Forelimb muscle (tissue), 1 donor: ENCODE data around the gene ZNF324. TPM values are rescaled to one million over a fixed set of nuclear protein-coding genes. Genes with fewer than 3 reads are reported as not detected.
A peak's percentile ranks its signal among the peaks of the same experiment; 100 is the strongest.
"Not testable (repeated sequence)": the region's sequence is repeated elsewhere in the genome, so short reads cannot be mapped to it uniquely, and the experiment has no call there.

Experiments
- DNase-seq: peaks from one replicate; pipeline ENCODE4 v3.0.0-alpha.2; 2013; ENCODE audit warnings: low read depth
- polyA plus RNA-seq: library from polyadenylated mRNA; unstranded; fragments of 120-200 nt; gene quantifications from one replicate; pipeline ENCODE4 v1.2.1, GENCODE V29; 2013; ENCODE audit not compliant: insufficient read length

Gene ZNF324
- polyA plus RNA-seq: 5.2 TPM

DNA sequence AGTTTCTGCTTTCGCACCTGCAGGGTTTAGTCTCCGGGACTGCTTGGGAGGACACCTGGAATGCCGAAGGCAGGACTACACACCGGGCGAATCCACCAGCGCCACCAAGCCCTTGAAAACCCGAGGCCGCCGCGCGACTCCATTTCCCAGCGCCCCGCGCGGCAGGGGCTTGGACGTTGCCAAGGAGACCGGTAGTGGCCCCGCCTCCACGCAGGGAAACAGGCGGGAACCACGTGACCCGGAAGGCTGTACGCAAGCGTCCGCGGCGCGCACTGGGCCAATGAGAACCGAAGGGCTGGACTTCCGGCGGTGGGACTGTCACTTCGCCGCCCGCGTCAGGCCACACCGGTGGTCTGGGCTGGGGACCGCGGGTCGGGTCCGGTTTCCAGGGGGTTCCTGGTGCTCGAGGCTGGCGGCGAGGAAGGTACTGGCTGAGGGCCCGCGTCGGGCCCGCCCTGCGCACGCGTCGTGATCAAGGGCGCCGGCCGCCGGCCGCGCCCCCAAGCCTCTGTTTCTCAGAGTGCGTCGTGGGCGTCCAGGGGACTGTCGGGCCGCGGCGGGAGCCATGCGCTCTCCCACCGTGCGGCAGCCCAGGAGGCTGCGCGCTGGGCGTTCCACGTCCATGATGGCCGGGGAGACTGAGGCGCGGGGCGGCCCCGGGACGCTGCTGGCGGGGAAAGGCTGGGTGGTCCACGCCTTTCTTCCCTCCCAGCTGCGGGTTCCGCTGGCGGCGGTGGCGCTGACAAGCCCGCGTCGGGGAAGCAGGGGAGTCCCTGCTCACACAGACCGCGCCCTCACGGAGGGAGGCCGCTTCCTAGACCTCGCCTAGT, at the start of gene ZNF324:
TSS of gene ZNF324 (plus strand) at position 321 of the 830 bp plus-strand sequence. CDS start 2,106 bp downstream, outside the sequence.
- DNase-seq: peak; percentile 93

GRCh38 chr19:58428617-58429016, 38.3 kb upstream of the ZNF324 start:
- DNase-seq: no peak

DNA sequence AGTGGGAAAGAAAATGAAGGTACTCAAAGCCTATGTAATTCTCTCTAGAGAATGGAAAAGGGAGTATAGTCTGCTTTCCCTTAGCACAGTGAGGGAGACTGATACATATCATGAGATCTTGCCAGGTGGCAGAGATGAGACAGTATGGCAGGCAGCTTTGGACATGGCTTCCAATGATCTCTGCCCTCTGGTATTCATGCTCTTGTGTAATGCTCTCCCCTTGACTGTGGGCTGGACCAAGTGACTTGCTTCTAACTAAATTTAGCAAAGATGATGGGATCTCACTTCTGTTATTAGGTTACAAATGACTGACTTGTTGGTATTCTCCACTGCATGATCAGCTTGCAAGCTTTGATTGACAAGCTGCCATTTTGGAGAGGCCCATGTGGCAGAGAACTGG, 37.1 kb upstream of the ZNF324 start:
- DNase-seq: no peak

DNA sequence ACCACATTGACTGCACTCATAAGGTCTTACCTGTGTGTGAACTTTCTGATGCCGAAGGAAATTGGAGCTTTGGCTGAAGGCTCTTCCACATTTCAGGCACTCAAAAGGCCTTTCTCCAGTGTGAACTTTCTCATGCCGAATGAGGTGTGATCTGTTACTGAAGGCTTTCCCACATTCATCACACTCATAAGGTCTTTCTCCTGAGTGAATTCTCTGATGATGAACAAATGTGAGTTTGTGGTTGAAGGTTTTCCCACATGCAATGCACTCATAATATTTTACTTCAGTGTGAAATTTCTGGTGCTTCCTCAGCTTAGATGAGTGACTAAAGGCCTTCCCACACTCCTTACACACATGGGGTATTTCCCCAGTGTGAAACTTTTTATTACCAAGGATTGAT, 32.7 kb upstream of the ZNF324 start:
- no peak for DNase-seq

DNA sequence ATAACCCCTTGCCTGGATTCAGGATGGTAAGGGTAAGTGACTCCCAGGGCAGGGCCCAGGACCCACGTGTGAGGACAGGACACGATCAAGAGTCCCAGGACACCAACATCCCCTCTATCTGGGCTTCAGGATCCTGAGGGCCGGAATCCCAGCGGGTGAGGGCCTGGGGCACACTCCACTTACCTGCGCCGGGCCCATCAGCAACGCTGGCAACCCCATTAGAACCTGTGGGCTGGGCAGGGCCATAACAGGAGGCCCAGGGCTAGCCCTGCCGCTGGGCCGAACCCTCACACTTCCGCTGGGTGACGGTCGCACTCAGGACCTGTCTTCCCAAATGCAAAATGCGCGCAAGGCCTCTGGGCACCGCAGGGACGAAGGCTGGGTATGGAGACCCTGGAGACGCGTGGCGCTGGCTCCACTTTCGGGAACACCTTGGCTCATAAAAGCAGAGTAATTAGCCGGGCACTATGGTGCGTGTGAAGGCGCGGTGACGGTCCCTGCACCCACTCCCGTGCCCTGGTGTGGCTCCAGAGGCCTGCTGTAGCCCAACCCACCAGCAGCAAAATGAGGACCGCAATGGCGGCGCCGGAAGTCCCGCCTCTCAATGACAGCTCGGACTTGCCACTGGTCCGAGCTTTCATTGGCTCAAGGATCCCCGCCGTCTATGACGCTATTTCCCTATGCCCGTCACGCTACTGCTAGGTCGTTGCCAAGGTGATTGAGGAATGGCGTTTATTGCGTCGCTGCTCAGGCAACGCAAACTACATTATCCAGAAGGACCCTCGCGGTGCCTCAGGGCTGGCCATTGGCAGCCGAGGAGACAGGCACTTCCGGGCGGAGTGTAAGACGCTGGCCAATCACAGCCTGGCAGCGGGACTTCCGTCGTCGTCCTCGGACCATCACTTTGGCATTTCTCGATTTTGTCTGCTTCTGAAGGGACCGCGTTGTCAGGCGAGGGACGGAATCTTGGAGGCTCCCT, 27.0 kb upstream of the ZNF324 start, which contains the start of gene ZNF132:
TSS of gene ZNF132 (minus strand) at position 578 of the 979 bp plus-strand sequence. CDS start at position 246, 332 bp downstream.
- DNase-seq: peak; percentile 99

- no peak for DNase-seq
Measured at GRCh38 chr19:58440556-58440955, 26.3 kb upstream of the ZNF324 start.

DNA sequence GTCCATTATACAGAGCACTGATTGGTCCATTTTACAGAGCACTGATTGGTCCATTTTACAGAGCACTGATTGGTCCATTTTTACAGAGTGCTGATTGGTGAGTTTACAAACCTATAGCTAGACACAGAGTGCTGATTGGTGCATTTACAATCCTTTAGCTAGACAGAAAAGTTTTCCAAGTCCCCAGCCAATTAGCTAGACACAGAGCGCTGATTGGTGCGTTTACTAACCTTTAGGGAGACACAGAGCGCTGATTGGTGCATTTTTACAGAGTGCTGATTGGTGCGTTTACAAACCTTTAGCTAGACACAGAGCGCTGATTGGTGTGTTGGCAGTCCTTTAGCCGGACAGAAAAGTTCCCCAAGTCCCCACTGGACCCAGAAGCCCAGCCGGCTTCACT, 23.9 kb upstream of the ZNF324 start:
- DNase-seq: not testable (repeated sequence)

DNA sequence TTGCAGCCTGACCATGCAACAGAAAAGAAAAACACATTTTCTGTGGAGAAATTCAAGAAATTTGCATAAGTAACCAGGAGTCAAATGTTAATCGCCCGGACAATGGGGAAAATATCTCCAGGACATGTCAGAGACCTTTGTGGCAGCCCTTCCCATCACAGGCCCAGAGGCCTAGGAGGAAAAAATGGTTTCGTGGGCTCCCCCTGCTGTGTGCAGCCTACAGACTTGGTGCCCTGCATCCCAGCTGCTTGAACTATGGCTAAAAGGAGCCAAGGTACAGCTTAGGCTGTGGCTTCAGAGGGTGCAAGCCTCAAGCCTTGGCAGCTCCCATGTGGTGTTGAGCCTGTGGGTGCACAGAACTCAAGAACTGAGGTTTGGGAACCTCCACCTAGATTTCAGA, 18.0 kb upstream of the ZNF324 start:
- DNase-seq: not testable (repeated sequence)

- not testable (repeated sequence) for DNase-seq
Measured at GRCh38 chr19:58449980-58450379, 16.9 kb upstream of the ZNF324 start.

GRCh38 chr19:58450856-58451357, 16.0 kb upstream of the ZNF324 start:
- DNase-seq: no peak

DNA sequence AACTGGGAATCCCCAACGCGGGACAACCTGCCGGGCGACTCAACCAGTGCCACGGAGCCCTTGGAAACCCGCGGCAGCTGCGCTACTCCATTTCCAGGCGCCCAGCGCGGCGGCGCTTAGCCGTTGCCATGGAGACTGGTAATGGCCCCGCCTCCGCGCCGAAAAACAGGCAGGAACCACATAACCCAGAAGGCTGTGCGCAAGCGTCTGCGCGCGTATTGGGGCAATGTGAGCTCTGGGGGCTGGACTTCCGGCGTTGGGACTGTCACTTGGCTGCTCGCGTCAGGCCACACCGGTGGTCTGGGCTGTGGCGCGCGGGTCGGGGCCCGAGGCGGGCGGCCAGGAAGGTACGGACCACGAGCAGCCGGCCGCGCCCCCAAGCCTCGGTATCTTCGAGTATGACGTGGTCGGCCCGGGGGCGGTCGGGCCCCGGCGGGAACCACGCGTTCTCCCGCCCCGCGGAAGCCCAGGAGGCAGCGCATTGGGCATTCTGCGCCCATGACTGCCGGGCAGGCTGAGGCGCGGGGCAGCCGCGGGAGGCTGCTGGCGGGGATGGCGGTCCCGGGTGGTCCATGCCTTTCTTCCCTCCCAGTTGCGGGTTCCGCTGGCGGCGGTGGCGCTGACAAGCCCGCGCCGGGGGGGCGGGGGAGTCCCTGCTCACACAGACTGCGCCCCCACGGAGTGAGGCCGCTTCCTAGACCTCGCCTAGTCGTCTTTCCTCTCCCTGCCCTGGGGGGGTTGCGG, 15.3 kb upstream of the ZNF324 start, which contains the start of gene ZNF324B:
TSS of gene ZNF324B (plus strand) at position 265 of the 744 bp plus-strand sequence. CDS start 2,080 bp downstream, outside the sequence.
- peak; percentile 91 for DNase-seq

- no peak for DNase-seq
Measured at GRCh38 chr19:58453743-58454142, 13.1 kb upstream of the ZNF324 start.

DNA sequence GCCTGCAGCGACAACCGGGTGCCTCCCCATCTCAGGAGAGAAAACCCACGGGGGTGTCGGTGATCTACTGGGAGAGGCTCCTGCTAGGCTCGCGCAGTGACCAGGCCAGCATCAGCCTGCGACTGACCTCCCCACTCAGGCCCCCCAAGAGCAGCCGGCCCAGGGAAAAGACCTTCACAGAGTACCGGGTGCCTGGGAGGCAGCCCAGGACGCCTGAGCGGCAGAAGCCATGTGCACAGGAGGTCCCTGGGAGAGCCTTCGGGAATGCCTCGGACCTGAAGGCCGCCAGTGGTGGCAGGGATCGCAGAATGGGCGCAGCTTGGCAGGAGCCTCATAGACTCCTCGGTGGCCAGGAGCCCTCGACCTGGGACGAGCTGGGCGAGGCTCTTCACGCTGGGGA, 11.6 kb upstream of the ZNF324 start:
- no peak for DNase-seq

GRCh38 chr19:58456111-58456510, 10.8 kb upstream of the ZNF324 start:
- no peak for DNase-seq

GRCh38 chr19:58460039-58460438, 6.8 kb upstream of the ZNF324 start:
- no peak for DNase-seq

- DNase-seq: no peak
Measured at GRCh38 chr19:58466089-58466759, 656 bp upstream of the ZNF324 start.

GRCh38 chr19:58468216-58468839, 1.4 kb downstream of the ZNF324 start:
- DNase-seq: no peak

DNA sequence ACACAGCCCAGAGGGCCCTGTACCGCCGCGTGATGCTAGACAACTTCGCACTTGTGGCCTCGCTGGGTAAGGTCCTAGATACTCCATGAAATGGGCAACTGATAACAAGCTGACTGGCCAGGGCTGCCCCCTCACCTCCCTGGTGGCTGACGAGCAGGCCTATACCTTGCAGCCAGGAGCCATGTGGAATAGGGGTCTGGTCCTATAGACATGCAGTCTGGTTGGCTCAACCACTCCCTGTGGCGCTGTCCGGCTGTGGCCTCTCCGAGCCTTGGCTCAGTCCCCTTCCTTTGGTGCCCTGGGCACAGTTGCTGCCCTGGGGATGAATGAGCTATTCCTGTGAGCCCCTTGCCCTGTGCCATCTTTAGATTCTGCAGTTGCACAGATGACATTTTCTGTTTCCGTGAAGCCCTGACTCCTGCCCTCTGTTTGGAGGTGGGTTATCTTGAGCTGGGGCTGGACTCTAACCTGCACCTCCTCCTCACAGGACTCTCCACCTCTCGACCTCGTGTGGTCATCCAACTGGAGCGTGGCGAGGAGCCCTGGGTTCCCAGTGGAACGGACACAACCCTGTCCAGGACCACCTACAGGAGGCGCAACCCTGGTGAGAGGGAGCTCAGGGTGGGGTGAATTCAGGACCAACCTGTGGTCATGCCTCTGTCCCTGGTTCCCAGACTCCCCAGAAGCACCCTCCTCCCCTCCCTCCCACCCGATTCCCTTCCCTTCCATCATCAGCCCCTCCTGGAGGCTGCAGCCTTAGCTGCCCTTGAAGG, 2.5 kb downstream of the ZNF324 start:
- DNase-seq: no peak

DNA sequence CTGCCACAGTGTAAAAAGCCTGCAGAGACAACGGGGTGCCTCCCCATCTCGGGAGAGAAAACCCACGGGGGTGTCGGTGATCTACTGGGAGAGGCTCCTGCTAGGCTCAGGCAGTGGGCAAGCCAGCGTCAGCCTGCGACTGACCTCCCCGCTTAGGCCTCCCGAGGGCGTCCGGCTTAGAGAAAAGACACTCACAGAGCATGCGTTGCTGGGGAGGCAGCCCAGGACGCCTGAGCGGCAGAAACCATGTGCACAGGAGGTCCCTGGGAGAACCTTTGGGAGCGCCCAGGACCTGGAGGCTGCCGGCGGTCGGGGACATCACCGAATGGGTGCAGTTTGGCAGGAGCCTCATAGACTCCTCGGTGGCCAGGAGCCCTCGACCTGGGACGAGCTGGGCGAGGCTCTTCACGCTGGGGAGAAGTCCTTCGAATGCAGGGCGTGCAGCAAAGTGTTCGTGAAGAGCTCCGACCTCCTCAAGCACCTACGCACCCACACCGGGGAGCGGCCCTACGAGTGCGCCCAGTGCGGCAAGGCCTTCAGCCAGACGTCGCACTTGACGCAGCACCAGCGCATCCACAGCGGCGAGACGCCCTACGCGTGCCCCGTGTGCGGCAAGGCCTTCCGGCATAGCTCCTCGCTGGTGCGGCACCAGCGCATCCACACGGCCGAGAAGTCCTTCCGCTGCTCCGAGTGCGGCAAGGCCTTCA, 4.1 kb downstream of the ZNF324 start:
- DNase-seq: not testable (repeated sequence)
